CD4-positive, alpha-beta T cell (primary cell): ENCODE results near the gene ZFYVE16. TPM values are rescaled to one million over a fixed set of nuclear protein-coding genes. Genes with fewer than 3 reads are reported as not detected.

Experiments
- ATAC-seq: fragments of 200-7000 bp; cut with Tn5 transposase; one replicate; pipeline ENCODE4 v1.10.0; 2022; ENCODE audit warnings: mild to moderate bottlenecking; ENCODE audit not compliant: poor library complexity
- CTCF ChIA-PET: fragments of 350-600 bp; sonication (Branson Sonifier 250); formaldehyde crosslinking; loops from one replicate; lab custom pipeline; 2021; ENCODE audit warnings: antibody characterized with exemption, inconsistent platforms; lab: Charles Lee
- POLR2A ChIA-PET: fragments of 350-600 bp; sonication (Branson Sonifier 250); formaldehyde crosslinking; loops from one replicate; lab custom pipeline; 2021; ENCODE audit warnings: antibody characterized with exemption, inconsistent platforms; lab: Charles Lee
- DNase-seq, 14 experiments: peaks; one replicate each; pipeline ENCODE4 v3.0.0-alpha.2; 2013 to 2020; ENCODE audit warnings: mixed read lengths in 2 of 14
- H3K27ac ChIP-seq, 2 donors: one replicate each; pipeline versions ENCODE4 v1.5.1 to v1.7.0; 2013; ENCODE audit warnings: low read length in 2 of 2, low read depth in 1 of 2, mild to moderate bottlenecking in 1 of 2
- H3K27me3 ChIP-seq, 2 experiments: 1 replicate in 1 of 2; 2 replicates in 1 of 2; pipeline versions ENCODE4 v1.6.1 to v1.7.0; 2013; ENCODE audit warnings: low read length in 2 of 2, control low read depth in 1 of 2, mild to moderate bottlenecking in 1 of 2, moderate library complexity in 1 of 2; ENCODE audit not compliant: insufficient read depth in 2 of 2, control insufficient read depth in 1 of 2
- H3K36me3 ChIP-seq: one replicate; pipeline ENCODE4 v1.6.1; 2013; ENCODE audit warnings: low read length, control low read depth; ENCODE audit not compliant: insufficient read depth
- H3K4me1 ChIP-seq: one replicate; pipeline ENCODE4 v1.6.1; 2013; ENCODE audit warnings: low read length, control low read depth; ENCODE audit not compliant: insufficient read depth
- H3K4me3 ChIP-seq: one replicate; pipeline ENCODE4 v1.5.1; 2013; ENCODE audit warnings: mild to moderate bottlenecking, low read length, moderate library complexity
- H3K9me3 ChIP-seq, 2 experiments: 1 replicate in 1 of 2; 2 replicates in 1 of 2; pipeline versions ENCODE4 v1.6.1 to v1.7.0; 2013; ENCODE audit warnings: low read length in 2 of 2, mild to moderate bottlenecking in 2 of 2, control low read depth in 1 of 2, moderate library complexity in 1 of 2; ENCODE audit not compliant: control insufficient read depth in 1 of 2, insufficient read depth in 1 of 2
- H3K27ac Mint-ChIP-seq: one replicate; pipeline ENCODE4 v1.8.0; 2020; ENCODE audit warnings: mixed read lengths
- H3K27me3 Mint-ChIP-seq: one replicate; pipeline ENCODE4 v1.8.0; 2021; ENCODE audit warnings: mixed read lengths
- H3K36me3 Mint-ChIP-seq: one replicate; pipeline ENCODE4 v1.8.0; 2021; ENCODE audit warnings: low read depth, mixed read lengths
- H3K4me1 Mint-ChIP-seq: one replicate; pipeline ENCODE4 v1.8.0; 2021; ENCODE audit warnings: low read depth, mixed read lengths
- H3K4me3 Mint-ChIP-seq: one replicate; pipeline ENCODE4 v1.8.0; 2020; ENCODE audit warnings: mild to moderate bottlenecking, mixed read lengths
- H3K9me3 Mint-ChIP-seq: one replicate; pipeline ENCODE4 v1.8.0; 2020; ENCODE audit warnings: mixed read lengths
- CTCF ChIP-seq: fragments of 200-600 bp; IDR thresholded peaks from one replicate; pipeline ENCODE4 v1.8.0; 2022; ENCODE audit warnings: antibody characterized with exemption, mild to moderate bottlenecking
- intact Hi-C, 2 experiments: fragments of 100-400 bp; cut with DNase I in 1 of 2; cut with micrococcal nuclease in 1 of 2; formaldehyde crosslinking; loops; one replicate each; pipeline versions ENCODE4 v1.15.1 to v1.9.0; 2023 to 2025; cut with DNase I, micrococcal nuclease
- polyA plus RNA-seq, 2 donors: library from polyadenylated mRNA; unstranded; fragments of 120-200 nt; gene quantifications; one replicate each; pipeline ENCODE4 v1.2.1, GENCODE V29; 2013
- total RNA-seq, 174 experiments: library from RNA in 2 of 174; stranded (reverse) in 2 of 174; gene quantifications; one replicate each; pipeline ENCODE4 v1.2.3 and lab custom pipeline; 2021 to 2026

ZFYVE16 gene
- 1 to 10 TPM; 7.5 to 7.9 TPM for total RNA-seq
- polyA plus RNA-seq (2013, experiment 1 of 2), result 11.5 TPM
- 12.4 TPM for polyA plus RNA-seq (2013, experiment 2 of 2)
- 10.7 to 91.1 (median 39.0) reads per million in 172 experiments for total RNA-seq (lab: John Stamatoyannopoulos, UW)

GRCh38 chr5:80407735-80408483, at the start of gene ZFYVE16:
Gene ZFYVE16 (plus strand): TSS chr5:80408064. CDS start chr5:80434148, 26,084 bp downstream.
- no peaks in the 10 kb centered on the region for H3K36me3 ChIP-seq
- Mint-ChIP-seq H3K27me3 (no peaks in the 10 kb centered on the region), H3K4me1 (peaks cover 34% of the 10 kb centered on the region), H3K9me3 (no peaks in the 10 kb centered on the region), H3K36me3 (peaks cover 12% of the 10 kb centered on the region), H3K4me3 (peak within 1 kb of the TSS; percentile 99), H3K27ac (peak within 1 kb of the TSS; percentile 93)
- no peaks in the 10 kb centered on the region for H3K27me3 ChIP-seq
- H3K4me1 ChIP-seq, result peaks cover 15% of the 10 kb centered on the region
- CTCF ChIA-PET, result no interaction called here
- intact Hi-C loops, result loop anchor here (2.0 to 10.0 kb wide), 9 partner anchors 79 to 1877 kb away; partner anchors contain the start of genes JMY (in 1 of the 2), MTX3 (in 1 of the 2), TENT2 (in 1 of the 2) and ZCCHC9 (in 1 of the 2)
- peak; percentile 87 for ATAC-seq
- POLR2A ChIA-PET, result interaction anchor here (0.8 to 2.0 kb wide), 6 partner anchors 80 to 795 kb away, joined by 3 to 7 read pairs (median 4); partner anchors contain the start of genes DHFR, FAM151B, MSH3 and SERINC5
- DNase-seq, result peak; percentile 91 to 99 (median 96)
- no peak for TF ChIP-seq CTCF
- H3K9me3 ChIP-seq, result no peaks in the 10 kb centered on the region
- H3K4me3 ChIP-seq, result peak within 1 kb of the TSS; percentile 99
- peak within 1 kb of the TSS; percentile 85 to 97 for H3K27ac ChIP-seq

DNA sequence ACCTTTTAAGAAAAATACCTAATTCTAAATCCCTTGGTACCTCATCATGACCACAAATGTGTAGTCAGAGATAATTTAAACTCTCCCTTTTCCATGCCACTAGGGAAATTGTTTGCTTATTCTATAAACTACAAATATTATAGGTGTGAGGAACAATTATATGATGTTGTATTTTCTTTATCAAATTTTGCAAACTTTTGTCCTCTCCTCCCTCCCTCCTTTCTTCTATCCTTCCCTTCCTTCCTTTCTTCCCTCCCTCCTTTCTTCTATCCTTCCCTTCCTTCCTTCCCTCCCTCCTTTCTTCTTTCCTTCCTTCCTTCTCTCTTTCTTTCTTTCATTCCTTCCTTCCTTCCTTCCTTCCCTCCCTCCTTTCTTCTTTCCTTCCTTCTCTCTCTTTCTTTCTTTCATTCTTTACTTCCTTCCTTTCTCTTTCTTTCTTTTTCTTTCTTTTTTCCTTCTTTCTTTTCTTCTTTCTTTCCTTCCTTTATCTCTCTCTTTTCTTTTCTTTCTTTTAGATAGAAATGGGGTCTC, 46.9 kb upstream of the ZFYVE16 start:
- Mint-ChIP-seq H3K4me1 (no peaks in the 10 kb centered on the region), H3K4me3 (no peak overlapping the region), H3K27me3 (no peaks in the 10 kb centered on the region), H3K27ac (no peak overlapping the region), H3K9me3 (no peaks in the 10 kb centered on the region), H3K36me3 (no peaks in the 10 kb centered on the region)
- no peaks in the 10 kb centered on the region for H3K4me1 ChIP-seq
- ChIA-PET POLR2A (no interaction called here), CTCF (no interaction called here)
- no peak for ATAC-seq
- intact Hi-C loops, result no loop called here
- no peaks in the 10 kb centered on the region for H3K9me3 ChIP-seq
- no peak overlapping the region for H3K27ac ChIP-seq
- H3K27me3 ChIP-seq, result no peaks in the 10 kb centered on the region
- TF ChIP-seq CTCF, result no peak
- H3K4me3 ChIP-seq, result no peak overlapping the region
- no peaks in the 10 kb centered on the region for H3K36me3 ChIP-seq
- DNase-seq, result no peak

GRCh38 chr5:80364892-80365291, 43.0 kb upstream of the ZFYVE16 start:
- no peaks in the 10 kb centered on the region for H3K36me3 ChIP-seq
- Mint-ChIP-seq H3K36me3 (no peaks in the 10 kb centered on the region), H3K9me3 (no peaks in the 10 kb centered on the region), H3K4me3 (no peak overlapping the region), H3K4me1 (no peaks in the 10 kb centered on the region), H3K27me3 (no peaks in the 10 kb centered on the region), H3K27ac (no peak overlapping the region)
- no peak overlapping the region for H3K4me3 ChIP-seq
- intact Hi-C loops, result no loop called here
- no peaks in the 10 kb centered on the region for H3K9me3 ChIP-seq
- no peaks in the 10 kb centered on the region for H3K4me1 ChIP-seq
- CTCF ChIA-PET, result no interaction called here
- POLR2A ChIA-PET, result no interaction called here
- H3K27ac ChIP-seq, result no peak overlapping the region
- DNase-seq (no peak), ATAC-seq (no peak)
- TF ChIP-seq CTCF, result no peak
- no peaks in the 10 kb centered on the region for H3K27me3 ChIP-seq
